HepG2 (cell line): Measurements from ENCODE around the gene PCBP1. TPM values are rescaled to one million over a fixed set of nuclear protein-coding genes. Genes with fewer than 3 reads are reported as not detected.

Experiments used
- CENPBD1 ChIP-seq: sonication (generic); formaldehyde crosslinking; IDR thresholded peaks from 2 replicates; pipeline ENCODE4 v1.8.0; 2022; ENCODE audit warnings: missing genetic modification reagents, low read depth, mild to moderate bottlenecking, borderline replicate concordance
- DBP ChIP-seq: sonication (generic); formaldehyde crosslinking; IDR thresholded peaks from 2 replicates; pipeline ENCODE4 v1.4.0; 2020; ENCODE audit warnings: missing genetic modification reagents; ENCODE audit errors: not compliant biosample characterization
- ELF3 ChIP-seq: IDR thresholded peaks from 2 replicates; pipeline ENCODE4 v1.6.1; 2016; ENCODE audit warnings: missing genetic modification reagents, missing compliant biosample characterization
- FOXK1 ChIP-seq: sonication (generic); formaldehyde crosslinking; IDR thresholded peaks from 2 replicates; pipeline ENCODE4 v1.4.0; 2020; ENCODE audit warnings: low read depth, missing genetic modification reagents, borderline replicate concordance
- FOXP1 ChIP-seq, 2 experiments: fragments of 450-650 bp in 1 of 2; IDR thresholded peaks; 2 replicates each; pipeline ENCODE4 v1.6.1; 2017 to 2018; ENCODE audit warnings: antibody characterized with exemption in 1 of 2
- IRF2 ChIP-seq: IDR thresholded peaks from 2 replicates; pipeline ENCODE4 v1.6.1; 2018; ENCODE audit warnings: missing genetic modification reagents, missing compliant biosample characterization
- KIAA2018 ChIP-seq: sonication (generic); formaldehyde crosslinking; IDR thresholded peaks from 2 replicates; pipeline ENCODE4 v1.5.0; 2020; ENCODE audit warnings: mild to moderate bottlenecking, missing genetic modification reagents, borderline replicate concordance
- REL ChIP-seq: sonication (generic); formaldehyde crosslinking; conservative IDR thresholded peaks from 2 replicates; pipeline ENCODE4 v1.8.0; 2022; ENCODE audit warnings: mild to moderate bottlenecking, missing genetic modification reagents, moderate library complexity
- TFAP4 ChIP-seq: sonication (generic); IDR thresholded peaks from 2 replicates; pipeline ENCODE4 v1.6.1; 2016; ENCODE audit warnings: low read depth, borderline replicate concordance
- ZBED4 ChIP-seq: sonication (generic); formaldehyde crosslinking; IDR thresholded peaks from 2 replicates; pipeline ENCODE4 v1.4.0; 2020; ENCODE audit warnings: missing genetic modification reagents, borderline replicate concordance
- ZFP62 ChIP-seq: sonication (generic); formaldehyde crosslinking; IDR thresholded peaks from 2 replicates; pipeline ENCODE4 v1.4.0; 2020; ENCODE audit warnings: missing genetic modification reagents
- ZNF878 ChIP-seq: sonication (generic); formaldehyde crosslinking; IDR thresholded peaks from 2 replicates; pipeline ENCODE4 v1.8.1; 2023; ENCODE audit warnings: mild to moderate bottlenecking, missing genetic modification reagents, moderate library complexity
- polyA plus RNA-seq, 8 experiments: library from polyadenylated mRNA; depleted of rRNA in 3 of 8; stranded (reverse) in 7 of 8; unstranded in 1 of 8; fragments of >200 nt; fragmentation: Illumina TruSeq in 4 of 8; extraction: Trizol in 4 of 8; gene quantifications; 2 replicates each; pipeline versions ENCODE4 v1.2.1 to v1.2.3, GENCODE V29; 2011 to 2016; ENCODE audit warnings: low read depth in 4 of 8, missing spikeins in 1 of 8, mixed read lengths in 1 of 8; ENCODE audit not compliant: insufficient read depth in 1 of 8
- total RNA-seq, 5 experiments: library from RNA; depleted of rRNA; stranded (reverse); fragments of >200 nt; fragmentation: Illumina TruSeq; extraction: Trizol; gene quantifications; 2 replicates each; pipeline ENCODE4 v1.2.3, GENCODE V29; 2016; ENCODE audit warnings: low read depth in 1 of 5

PCBP1 gene
- total and polyA plus RNA-seq, 2 of the 13 experiments (the other 11 are each of a cell fraction or from before 2014, with no cell fraction given) = 32.0 to 137 TPM

- TF ChIP-seq KIAA2018 (CRISPR knock-in tag) = no peak
- TF ChIP-seq DBP = no peak
- no peak for TF ChIP-seq FOXP1 (IDR thresholded peaks at IDR 0.05)
- no peak; the same call in 1 of the 2 replicates for TF ChIP-seq FOXP1 (CRISPR knock-in tag; IDR thresholded peaks at IDR 0.05)
- TF ChIP-seq FOXK1 = no peak
- TF ChIP-seq IRF2 (CRISPR knock-in tag) = peak; percentile 46
- no peak for TF ChIP-seq ZFP62 (CRISPR knock-in tag)
- TF ChIP-seq ELF3 (CRISPR knock-in tag) = no peak; the same call in none of the 2 replicates
- peak; percentile 85; the same call in 1 of the 2 replicates for TF ChIP-seq ZNF878 (CRISPR knock-in tag)
- no peak; the same call in 1 of the 2 replicates for TF ChIP-seq ZBED4 (CRISPR knock-in tag)
- no peak for TF ChIP-seq CENPBD1 (CRISPR knock-in tag)
- 0 out of 2 replicates have a peak, but pooled peaks have one; percentile 8 for TF ChIP-seq REL
- peak; percentile 31; the same call in 1 of the 2 replicates for TF ChIP-seq TFAP4
These were observed at the start of gene PCBP1 (continued) for GRCh38 chr2:70086838-70087701.
